Activated naive CD4-positive, alpha-beta T cell treated with anti-CD3 and anti-CD28 coated beads, Interleukin-2, amount 50 U/mL, for 72 hours (primary cell): ENCODE results near the gene ATP6V0A4. TPM values are rescaled to one million over a fixed set of nuclear protein-coding genes. Genes with fewer than 3 reads are reported as not detected.
"Not testable (repeated sequence)": the region's sequence is repeated elsewhere in the genome, so short reads cannot be mapped to it uniquely, and the experiment has no call there.

Experiments
- ATAC-seq, 2 donors: fragments of 150-1000 bp; cut with Tn5 transposase; 2 replicates each; pipeline ENCODE4 v1.10.0; 2021; ENCODE audit warnings: mild to moderate bottlenecking in 2 of 2, moderate library complexity in 2 of 2
- DNase-seq, 2 donors: peaks; one replicate each; pipeline ENCODE4 v3.0.0; 2021 to 2022; ENCODE audit warnings: low spot score in 2 of 2
- H3K27ac Mint-ChIP-seq, 2 donors: one replicate each; pipeline ENCODE4 v1.8.0; 2022; ENCODE audit warnings: mild to moderate bottlenecking in 2 of 2, mixed read lengths in 2 of 2
- H3K36me3 Mint-ChIP-seq, 2 donors: one replicate each; pipeline ENCODE4 v1.8.0; 2022; ENCODE audit warnings: mixed read lengths in 2 of 2
- H3K9me3 Mint-ChIP-seq, 2 donors: one replicate each; pipeline ENCODE4 v1.8.0; 2022; ENCODE audit warnings: mixed read lengths in 2 of 2
- total RNA-seq, 2 donors: library from RNA; stranded (reverse); gene quantifications; one replicate each; pipeline ENCODE4 v1.2.3, GENCODE V29; 2022

Gene ATP6V0A4
- total RNA-seq, 2 donors from 2014 or later, result 0.33 TPM; not detected in 1

DNA sequence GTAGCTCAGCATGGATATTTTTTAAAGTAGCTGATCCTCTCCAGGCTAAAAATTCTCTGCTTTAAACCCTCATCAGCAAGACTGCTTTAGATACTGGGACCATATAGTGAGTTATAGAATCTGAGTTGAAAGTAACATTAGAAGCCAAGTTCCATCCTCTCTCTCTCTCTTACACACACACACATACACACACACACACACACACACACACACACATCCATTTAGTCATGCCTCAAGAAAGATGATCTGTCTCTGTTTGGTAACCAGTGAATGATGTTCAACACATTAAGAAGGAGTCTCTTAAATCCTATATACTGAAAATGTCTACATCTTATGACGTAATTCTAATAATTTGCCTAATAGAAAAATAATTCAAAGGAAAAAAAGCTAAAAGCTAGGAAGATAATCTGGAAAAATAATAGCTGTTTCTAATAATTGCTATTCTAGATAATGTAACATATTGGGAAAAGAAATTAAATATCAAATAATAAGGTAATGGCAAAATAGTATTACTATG, 16.9 kb upstream of the ATP6V0A4 start:
- DNase-seq, result no peak
- Mint-ChIP-seq H3K36me3 (no peaks in the 10 kb centered on the region), H3K9me3 (no peaks in the 10 kb centered on the region), H3K27ac (no peak overlapping the region)
- no peak for ATAC-seq

DNA sequence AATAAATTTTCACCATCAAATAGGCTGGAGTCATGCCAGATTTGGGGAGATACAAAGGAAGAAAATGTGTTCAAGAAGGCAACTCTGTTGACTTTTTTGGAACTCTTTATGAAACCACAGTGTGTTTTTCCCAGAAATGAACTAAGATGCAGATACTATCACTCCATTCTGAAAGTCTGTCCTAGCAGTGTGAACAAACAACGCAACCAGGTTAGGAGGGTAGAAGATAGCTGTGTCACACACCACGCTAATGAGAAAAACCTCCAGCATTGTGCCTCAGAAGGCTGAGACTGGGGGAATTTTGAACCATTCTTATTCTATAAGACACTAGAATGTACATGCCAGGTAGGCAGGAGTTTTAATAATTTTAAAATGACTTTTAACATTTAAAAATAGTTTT, 15.9 kb upstream of the ATP6V0A4 start:
- H3K27ac Mint-ChIP-seq, result peak overlapping the region in 1 of 2 donors; percentile 14
- no peaks in the 10 kb centered on the region for H3K36me3 Mint-ChIP-seq
- DNase-seq, result no peak

DNA sequence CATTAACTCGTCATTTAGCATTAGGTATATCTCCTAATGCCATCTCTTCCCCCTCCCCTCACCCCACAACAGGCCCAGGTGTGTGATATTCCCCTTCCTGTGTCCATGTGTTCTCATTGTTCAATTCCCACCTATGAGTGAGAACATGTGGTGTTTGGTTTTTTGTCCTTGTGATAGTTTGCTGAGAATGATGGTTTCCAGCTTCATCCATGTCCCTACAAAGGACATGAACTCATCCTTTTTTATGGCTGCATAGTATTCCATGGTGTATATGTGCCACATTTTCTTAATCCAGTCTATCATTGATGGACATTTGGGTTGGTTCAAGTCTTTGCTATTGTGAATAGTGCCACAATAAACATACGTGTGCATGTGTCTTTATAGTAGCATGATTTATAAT, 13.3 kb upstream of the ATP6V0A4 start:
- H3K27ac Mint-ChIP-seq, H3K9me3 Mint-ChIP-seq, ATAC-seq: not testable (repeated sequence)

More for the DNA sequence above, 15.9 kb upstream of the ATP6V0A4 start:
- no peaks in the 10 kb centered on the region for H3K9me3 Mint-ChIP-seq
- peak; percentile 29 to 81 for ATAC-seq

DNA sequence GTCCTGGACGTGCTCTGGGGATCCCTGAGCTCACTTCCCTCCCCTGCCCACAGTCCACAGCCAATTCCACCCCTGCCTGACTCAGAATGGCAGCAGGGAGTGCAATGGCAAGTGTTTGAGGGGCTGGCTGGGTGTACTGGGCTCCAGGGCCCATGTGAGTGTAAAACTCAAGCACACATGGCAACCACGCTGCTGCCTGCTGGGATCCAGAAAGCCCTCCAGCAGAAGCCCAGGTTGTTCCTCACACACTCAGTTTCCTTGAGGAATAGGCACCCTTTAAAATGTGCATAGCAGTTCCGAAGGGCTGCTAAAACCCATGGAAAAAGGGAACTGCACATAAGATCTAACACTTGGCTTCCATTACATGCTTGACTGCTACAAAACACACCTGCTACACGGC, 11.3 kb upstream of the ATP6V0A4 start:
- Mint-ChIP-seq H3K36me3 (peaks cover 0 to 1% of the 10 kb centered on the region in 2 donors), H3K9me3 (no peaks in the 10 kb centered on the region), H3K27ac (no peak overlapping the region)
- ATAC-seq, result no peak
- no peak for DNase-seq

More for the DNA sequence above, 13.3 kb upstream of the ATP6V0A4 start:
- not testable (repeated sequence) for DNase-seq, H3K36me3 Mint-ChIP-seq

DNA sequence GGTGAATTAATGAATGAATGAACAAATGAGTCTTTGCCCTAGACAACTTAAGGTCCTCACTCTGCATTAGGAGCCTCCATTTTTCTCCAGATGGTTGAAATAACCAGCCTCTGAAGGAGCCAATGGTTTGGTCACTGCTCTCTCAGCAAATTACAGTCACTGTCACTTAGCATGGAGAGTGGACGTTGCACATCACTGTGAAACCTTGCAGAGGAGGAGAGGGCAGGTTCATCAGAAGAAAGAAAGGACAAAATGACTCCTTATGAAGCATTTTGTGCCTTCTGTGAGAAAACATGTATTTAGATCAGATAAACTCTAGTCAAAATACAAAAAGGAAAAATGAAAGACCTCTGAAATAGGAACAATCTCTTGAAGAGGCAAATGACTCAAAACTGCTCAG, 6.6 kb upstream of the ATP6V0A4 start:
- Mint-ChIP-seq H3K36me3 (peaks cover 0 to 7% of the 10 kb centered on the region in 2 donors), H3K27ac (no peak overlapping the region), H3K9me3 (peaks cover 0 to 5% of the 10 kb centered on the region in 2 donors)
- DNase-seq (no peak), ATAC-seq (peak in 1 of 2 donors; percentile 48)

DNA sequence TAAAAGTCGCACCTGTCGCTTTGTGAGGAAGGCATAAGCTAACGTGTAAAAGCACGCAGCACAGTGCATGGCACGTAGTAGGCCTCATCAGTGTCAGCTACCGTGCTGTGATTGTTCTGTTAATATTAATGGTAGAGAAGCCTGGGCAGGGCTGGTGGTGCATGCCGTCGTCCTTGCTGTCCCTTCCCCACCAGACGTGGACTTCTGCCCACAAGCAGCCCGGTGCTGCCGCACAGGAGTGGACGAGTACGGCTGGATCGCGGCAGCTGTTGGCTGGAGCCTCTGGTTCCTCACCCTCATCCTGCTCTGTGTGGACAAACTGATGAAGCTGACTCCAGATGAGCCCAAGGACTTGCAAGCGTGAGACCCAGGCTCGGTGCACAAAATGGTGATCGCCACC, 4.7 kb upstream of the ATP6V0A4 start:
- no peak overlapping the region for H3K27ac Mint-ChIP-seq
- peaks cover 0 to 5% of the 10 kb centered on the region in 2 donors for H3K9me3 Mint-ChIP-seq
- DNase-seq (no peak), ATAC-seq (no peak)
- peaks cover 0 to 7% of the 10 kb centered on the region in 2 donors for H3K36me3 Mint-ChIP-seq

DNA sequence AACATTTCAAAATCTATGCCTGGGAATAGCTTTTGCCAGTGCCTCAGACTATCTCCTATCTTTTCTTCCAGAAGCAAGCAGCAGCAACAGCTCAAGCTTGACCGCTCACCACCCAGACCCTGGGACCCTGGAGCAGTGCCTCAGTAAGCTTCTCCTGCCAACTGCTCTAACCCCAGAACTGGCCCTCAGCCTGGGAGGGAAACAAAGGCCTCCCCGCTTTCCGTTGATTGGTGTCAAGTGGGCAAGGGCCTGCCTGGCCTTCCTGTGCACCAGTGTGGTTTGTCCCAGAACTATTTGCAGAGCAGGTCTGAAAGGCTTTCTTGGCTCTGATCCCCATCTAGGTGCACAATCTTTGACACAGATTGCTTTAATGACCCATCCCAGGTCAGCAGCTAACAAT, 3.3 kb upstream of the ATP6V0A4 start:
- no peak for DNase-seq
- H3K27ac Mint-ChIP-seq, result no peak overlapping the region
- peaks cover 0 to 7% of the 10 kb centered on the region in 2 donors for H3K36me3 Mint-ChIP-seq
- H3K9me3 Mint-ChIP-seq, result peaks cover 0 to 5% of the 10 kb centered on the region in 2 donors
- no peak for ATAC-seq

DNA sequence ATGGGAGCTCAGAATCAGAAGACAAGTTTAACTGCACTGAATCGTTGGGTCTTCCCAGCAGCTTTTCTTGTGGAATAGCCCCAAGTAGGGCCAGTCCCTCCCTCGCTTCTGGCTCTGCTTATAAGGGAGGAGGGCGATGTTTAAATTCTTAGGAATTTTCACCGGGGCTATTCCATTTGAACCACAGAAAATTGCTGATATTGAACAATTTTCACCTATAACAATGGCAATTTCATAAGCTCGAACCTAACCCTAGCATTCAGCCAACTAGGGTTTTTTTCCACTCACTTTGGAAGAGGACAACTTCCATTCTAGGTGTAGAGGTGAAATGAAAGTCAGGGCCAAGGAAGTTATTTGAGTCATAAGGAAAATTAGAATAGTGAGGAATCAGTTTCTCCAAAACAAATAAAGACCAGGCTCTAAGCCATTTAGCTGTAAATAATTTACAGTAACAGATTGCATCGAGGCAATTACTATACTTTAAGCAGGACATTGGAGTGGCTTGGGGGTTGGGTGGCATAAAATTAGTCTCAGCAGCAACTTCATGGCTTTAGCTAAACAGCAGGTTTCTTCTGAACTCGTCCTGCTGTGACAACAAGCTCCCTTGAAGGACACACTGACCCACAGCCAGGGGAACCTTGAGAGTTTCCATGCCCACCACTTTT, 1.5 kb upstream of the ATP6V0A4 start:
- Mint-ChIP-seq H3K9me3 (peaks cover 0 to 5% of the 10 kb centered on the region in 2 donors), H3K27ac (no peak overlapping the region), H3K36me3 (peaks cover 0 to 6% of the 10 kb centered on the region in 2 donors)
- DNase-seq (no peak), ATAC-seq (no peak)

DNA sequence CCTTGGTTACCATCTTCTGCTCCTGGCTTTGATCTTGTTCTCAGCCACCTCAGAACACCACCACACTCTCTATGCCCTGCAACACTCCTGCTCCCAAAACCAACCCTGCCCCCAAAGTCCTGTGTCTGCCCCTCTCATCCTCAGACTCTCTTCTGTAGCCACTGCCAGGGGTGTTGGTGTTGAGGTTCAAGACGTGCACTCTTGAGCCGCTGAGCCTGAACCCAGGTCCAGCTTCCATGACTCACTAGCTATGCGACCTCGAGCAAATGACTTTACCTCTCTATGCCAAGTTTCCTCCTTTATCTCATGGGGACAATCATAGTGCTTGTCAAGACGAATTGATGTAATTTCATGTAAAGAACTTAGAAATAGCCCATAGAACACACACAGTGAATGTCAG, 840 bp upstream of the ATP6V0A4 start:
- no peak for ATAC-seq
- Mint-ChIP-seq H3K27ac (no peak overlapping the region), H3K36me3 (peaks cover 0 to under 1% of the 10 kb centered on the region in 2 donors), H3K9me3 (peaks cover 0 to 5% of the 10 kb centered on the region in 2 donors)
- no peak for DNase-seq

DNA sequence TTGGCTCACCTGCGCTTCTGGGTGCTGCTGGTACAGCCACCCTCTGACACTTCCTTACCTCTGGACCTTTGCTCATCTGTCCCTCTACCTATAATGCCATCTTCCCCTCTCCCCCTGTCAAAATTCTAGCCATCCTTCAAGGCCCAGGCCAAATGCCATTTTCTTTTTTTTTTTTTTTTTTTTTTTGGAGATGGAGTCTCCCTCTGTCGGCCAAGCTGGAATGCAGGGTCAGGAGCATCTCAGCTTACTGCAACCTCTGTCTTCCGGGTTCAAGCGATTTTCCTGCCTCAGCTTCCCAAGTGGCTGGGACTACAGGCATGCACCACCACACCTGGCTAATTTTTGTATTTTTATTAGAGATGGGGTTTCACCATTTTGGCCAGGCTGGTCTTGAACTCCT, 950 bp downstream of the ATP6V0A4 start:
- DNase-seq, H3K36me3 Mint-ChIP-seq, H3K9me3 Mint-ChIP-seq, ATAC-seq, H3K27ac Mint-ChIP-seq: not testable (repeated sequence)

DNA sequence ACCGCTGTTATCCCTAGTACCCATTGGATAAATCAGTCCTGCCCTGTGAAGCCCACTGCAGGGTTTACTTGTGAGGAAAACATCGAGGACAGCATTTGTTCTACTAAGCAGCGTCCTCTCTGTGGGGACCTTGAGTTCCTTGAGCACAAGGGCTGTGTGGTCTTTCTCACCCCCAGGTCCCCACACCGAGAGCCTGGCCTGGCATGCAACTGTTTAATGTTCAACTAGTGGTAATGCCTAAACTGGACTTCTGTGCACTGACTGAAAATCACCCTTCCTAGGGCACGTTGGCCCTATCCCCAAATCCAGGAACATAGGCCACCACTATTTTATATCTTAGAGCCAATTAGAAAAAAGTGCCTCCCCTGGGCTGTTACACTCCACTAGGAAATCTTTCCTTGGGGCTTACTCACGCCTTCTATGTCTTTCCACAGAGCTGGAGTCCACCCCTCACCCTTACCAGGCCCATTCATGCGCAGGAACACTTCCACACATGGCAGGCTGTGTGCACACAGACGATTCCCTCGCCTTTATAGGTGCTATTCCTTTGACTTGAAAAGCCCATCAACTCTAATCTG, 1.9 kb downstream of the ATP6V0A4 start:
- ATAC-seq (no peak), DNase-seq (no peak)
- Mint-ChIP-seq H3K9me3 (peaks cover 0 to 11% of the 10 kb centered on the region in 2 donors), H3K36me3 (peaks cover 4 to 5% of the 10 kb centered on the region in 2 donors), H3K27ac (no peak overlapping the region)

DNA sequence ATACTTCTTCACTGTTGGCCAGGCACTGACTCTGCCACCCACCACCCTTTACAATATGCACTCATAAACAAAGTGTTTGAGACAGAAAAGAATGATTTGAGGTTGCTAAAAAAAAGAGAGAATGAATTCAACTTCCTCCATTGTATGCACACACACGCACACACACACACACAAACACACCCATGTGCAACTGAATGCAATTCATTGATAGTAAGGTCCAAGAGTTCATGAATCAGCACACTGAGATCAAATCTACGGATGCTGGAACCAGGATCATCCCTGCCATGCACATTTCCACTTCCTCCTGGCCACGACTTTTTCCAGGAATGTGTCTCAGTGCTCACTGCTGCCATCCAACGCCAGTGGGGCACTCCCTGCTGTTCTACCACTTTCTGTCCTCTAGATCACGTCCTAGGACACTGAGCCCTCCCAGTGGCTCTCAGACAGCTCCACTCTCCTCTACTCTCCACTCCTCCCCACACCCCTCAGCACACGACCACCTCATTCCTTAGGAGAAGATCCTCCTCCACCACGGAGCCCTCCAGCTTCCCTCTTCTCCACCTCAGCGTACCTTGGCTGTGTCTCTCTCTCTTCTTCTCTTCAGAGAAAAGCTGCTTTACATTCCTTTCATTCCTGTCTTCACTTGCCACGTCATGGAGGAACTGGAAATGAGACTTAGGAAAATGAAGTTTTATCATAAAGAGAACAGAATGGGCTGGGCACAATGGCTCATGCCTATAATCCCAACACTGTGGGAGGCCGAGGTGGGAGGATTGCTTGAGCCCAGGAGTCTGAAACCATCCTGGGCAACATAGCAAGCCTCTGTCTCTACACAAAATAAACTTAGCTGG, 12.2 kb downstream of the ATP6V0A4 start:
- Mint-ChIP-seq H3K27ac (no peak overlapping the region), H3K9me3 (peaks cover 10 to 26% of the 10 kb centered on the region in 2 donors), H3K36me3 (peaks cover 20 to 23% of the 10 kb centered on the region in 2 donors)
- ATAC-seq (no peak), DNase-seq (no peak)

DNA sequence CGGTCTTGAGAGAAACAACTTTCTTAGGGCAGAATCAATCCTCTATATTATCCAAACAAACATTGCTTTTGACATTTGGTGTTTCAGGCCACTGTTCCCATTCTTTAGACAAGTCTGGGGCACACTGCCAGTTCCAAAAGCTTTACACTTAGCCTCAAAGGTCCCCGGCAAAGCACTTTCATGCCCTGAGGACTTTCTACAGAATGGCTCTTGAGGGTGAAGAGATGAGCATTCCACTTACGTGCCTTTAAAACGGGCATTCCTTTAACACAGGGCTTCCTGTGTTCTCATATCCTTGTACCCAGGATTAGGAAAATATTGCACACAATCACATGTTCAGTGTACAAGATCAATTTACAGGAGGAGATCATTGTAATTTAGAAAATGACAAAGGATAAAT, 13.3 kb downstream of the ATP6V0A4 start:
- ATAC-seq (no peak), DNase-seq (no peak)
- Mint-ChIP-seq H3K27ac (no peak overlapping the region), H3K36me3 (peaks cover 17 to 22% of the 10 kb centered on the region in 2 donors), H3K9me3 (peaks cover 13 to 23% of the 10 kb centered on the region in 2 donors)

DNA sequence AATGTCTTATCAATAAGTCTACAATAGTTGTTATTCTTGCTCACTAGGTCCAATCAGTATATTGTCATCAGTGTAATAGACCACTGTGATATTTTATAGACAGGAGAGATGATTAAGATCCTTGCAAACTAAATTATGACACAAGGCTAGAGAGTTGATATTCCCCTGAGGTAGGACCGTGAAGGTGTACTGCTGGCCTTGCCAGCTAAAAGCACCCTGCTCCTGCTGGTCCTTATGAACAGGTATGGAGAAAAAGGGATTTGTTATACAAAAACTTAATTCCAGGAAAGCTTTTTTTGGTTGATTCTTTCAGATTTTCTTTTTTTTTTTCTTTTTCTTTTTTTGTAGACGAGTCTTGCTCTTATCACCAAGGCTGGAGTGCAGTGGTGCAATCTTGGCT, 17.0 kb downstream of the ATP6V0A4 start:
- Mint-ChIP-seq H3K36me3 (peaks cover 7 to 11% of the 10 kb centered on the region in 2 donors), H3K9me3 (peaks cover 6 to 9% of the 10 kb centered on the region in 2 donors)

DNA sequence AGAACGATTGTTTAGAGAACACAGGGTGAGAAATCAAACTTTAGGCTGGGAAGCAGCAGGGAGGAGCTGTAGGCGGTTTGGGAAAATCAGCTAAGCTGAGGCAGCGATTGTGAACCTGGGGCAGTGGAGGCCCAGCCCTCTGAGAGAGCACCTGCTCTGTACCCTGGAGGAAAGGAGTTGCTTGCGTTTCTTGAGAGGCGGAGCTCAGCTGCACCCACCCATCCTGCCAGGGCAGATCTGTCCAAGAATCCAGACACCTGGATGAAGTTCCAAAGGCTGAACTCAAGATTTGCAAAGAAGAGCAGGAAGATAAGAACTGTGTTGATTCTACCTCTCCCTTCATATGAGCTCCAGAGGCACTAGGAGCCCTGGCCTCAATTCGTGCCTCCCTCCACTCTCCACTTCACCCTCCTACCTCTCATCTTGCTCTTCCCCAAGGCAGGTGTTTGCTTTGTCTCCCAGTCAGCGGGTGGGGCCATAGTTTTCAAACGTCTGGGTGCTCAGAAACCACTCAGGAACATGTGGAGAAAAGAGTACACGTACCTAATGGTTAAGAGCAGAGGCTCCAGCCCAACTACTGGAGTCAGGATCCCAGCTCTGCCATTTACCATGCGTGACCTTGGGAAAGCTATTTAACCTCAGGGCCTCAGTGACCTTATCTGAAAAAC, 21.7 kb downstream of the ATP6V0A4 start:
- H3K9me3 Mint-ChIP-seq, result peaks cover 0 to 3% of the 10 kb centered on the region in 2 donors
- no peak for ATAC-seq
- no peak overlapping the region for H3K27ac Mint-ChIP-seq

More for the DNA sequence above, 17.0 kb downstream of the ATP6V0A4 start:
- DNase-seq, result no peak
- ATAC-seq, result no peak
- no peak overlapping the region for H3K27ac Mint-ChIP-seq

DNA sequence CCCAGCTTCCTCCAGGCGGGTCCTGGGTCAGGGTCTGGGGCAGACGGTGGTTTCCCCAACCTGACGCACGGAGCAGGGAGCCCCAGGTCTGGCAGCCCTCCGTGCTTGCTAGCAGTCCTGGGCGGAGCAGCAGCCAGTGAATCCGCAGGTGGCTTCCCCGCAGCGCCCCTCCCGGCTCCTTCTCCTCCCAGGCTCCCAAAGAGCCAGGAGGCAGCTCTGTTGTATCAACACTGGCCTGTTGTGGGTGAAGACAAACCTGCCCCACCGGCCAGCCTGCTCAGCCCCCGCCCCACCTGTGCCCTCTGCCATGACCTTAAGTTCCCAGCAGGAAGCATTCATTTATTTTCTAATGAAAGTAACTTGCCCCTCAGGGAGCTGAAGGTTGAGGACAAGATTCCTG, 24.2 kb downstream of the ATP6V0A4 start:
- ATAC-seq, result no peak
- no peaks in the 10 kb centered on the region for H3K9me3 Mint-ChIP-seq
- no peak overlapping the region for H3K27ac Mint-ChIP-seq
- no peak for DNase-seq
- no peaks in the 10 kb centered on the region for H3K36me3 Mint-ChIP-seq

More for the DNA sequence above, 21.7 kb downstream of the ATP6V0A4 start:
- H3K36me3 Mint-ChIP-seq, result no peaks in the 10 kb centered on the region
- no peak for DNase-seq
